ENCODE data around the gene HSP90AB1.

The HSP90AB1 gene

GRCh38 chr6:44235269-44235668, 11.6 kb upstream of the HSP90AB1 start:
- DNase-seq (ENCODE audit: low read depth in 3 of 3): no peak

- DNase-seq (ENCODE audit: low read depth in 3 of 3): no peak
These were observed 10.9 kb upstream of the HSP90AB1 start for GRCh38 chr6:44235891-44236516.

GRCh38 chr6:44237021-44237812, 9.7 kb upstream of the HSP90AB1 start:
- DNase-seq (ENCODE audit: low read depth in 3 of 3): peak in 2 of 3 donors; percentile 46 to 75

GRCh38 chr6:44237813-44238433, 9.0 kb upstream of the HSP90AB1 start:
- DNase-seq (ENCODE audit: low read depth in 3 of 3): peak; percentile 66 to 77 (median 68)

DNA sequence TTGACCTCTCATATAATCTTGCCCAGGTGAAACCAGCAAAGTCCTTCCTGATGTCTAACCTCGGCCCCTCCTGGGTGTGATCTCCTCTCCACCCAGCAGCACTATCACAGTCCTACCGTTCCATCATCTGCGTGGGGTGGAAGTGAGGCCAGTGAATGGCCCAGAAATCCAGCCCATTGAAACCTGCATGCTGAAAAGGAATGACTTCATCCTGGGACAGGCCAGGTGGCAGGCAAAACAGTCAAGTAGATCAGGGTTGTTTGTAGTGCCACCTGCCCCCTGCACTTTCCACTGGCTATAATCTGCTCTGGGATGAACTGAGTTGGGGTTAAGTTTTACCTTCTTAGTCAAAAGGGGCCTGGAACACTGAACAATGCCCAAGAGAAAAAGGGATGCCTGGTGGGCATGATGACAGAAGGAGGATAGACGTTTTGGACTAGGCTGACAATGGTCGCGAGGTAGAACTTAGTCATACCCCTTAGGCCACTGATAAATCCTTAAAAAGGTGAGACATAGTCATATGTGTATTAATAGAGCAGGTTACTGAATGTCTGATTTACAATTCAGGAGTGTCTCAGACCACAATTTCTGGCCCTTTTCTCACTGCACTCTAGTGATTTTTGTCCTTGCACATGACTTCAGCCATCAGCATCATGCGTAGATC, 8.1 kb upstream of the HSP90AB1 start:
- no peak for DNase-seq (ENCODE audit: low read depth in 3 of 3)

- DNase-seq (ENCODE audit: low read depth in 3 of 3): no peak
These were observed 3.6 kb upstream of the HSP90AB1 start for GRCh38 chr6:44243345-44243744.

DNA sequence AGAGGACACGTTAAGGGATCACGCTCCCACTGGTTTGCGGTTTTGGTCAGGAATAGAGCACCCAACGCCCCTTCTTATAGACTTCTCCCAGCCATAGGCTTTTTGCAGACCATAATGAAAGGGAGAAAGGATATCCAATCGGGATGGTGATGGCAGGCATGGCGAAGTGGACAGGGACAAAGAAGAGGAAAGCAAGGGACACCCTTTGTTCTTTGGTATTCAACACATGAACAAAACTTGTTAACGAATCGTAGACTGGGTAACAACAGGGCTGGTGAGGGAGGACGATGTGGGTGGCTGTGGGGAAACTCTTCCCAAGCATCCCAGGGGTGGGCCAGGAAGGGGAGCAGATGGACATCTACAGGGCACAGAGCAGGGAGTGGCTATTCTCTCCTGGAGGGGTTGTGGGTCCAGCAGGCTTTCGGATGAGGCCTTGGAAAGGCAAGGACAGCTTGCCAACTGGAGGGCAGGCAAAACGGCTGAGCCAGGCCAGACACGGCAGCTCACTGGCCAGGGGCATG, 1.4 kb upstream of the HSP90AB1 start:
- no peak for DNase-seq (ENCODE audit: low read depth in 3 of 3)

DNA sequence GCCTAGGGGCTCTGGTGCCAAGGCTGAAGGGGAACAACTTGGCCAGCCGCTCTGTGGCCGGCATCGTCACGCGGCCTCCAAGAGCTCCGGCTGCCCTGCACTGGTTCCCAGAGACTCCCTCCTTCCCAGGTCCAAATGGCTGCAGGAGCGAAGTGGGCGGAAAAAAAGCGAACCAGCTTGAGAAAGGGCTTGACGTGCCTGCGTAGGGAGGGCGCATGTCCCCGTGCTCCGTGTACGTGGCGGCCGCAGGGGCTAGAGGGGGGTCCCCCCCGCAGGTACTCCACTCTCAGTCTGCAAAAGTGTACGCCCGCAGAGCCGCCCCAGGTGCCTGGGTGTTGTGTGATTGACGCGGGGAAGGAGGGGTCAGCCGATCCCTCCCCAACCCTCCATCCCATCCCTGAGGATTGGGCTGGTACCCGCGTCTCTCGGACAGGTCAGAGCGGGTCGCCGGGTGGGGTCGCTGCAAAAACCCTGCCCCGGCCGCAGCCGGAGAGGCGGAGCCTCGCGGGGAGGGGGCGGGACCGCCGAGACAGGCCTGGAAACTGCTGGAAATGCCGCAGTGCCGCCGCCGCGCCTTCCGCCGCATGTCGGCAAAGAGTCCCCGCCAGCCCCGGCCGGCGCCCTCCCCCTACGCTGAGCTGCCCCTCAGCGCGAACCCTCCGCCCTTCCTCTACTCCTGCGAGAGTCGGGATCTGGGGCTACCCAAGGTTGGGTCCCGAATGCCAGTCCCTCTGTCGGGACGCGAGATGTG, 814 bp upstream of the HSP90AB1 start:
- DNase-seq (ENCODE audit: low read depth in 3 of 3): peak; percentile 71 to 84 (median 76)

DNA sequence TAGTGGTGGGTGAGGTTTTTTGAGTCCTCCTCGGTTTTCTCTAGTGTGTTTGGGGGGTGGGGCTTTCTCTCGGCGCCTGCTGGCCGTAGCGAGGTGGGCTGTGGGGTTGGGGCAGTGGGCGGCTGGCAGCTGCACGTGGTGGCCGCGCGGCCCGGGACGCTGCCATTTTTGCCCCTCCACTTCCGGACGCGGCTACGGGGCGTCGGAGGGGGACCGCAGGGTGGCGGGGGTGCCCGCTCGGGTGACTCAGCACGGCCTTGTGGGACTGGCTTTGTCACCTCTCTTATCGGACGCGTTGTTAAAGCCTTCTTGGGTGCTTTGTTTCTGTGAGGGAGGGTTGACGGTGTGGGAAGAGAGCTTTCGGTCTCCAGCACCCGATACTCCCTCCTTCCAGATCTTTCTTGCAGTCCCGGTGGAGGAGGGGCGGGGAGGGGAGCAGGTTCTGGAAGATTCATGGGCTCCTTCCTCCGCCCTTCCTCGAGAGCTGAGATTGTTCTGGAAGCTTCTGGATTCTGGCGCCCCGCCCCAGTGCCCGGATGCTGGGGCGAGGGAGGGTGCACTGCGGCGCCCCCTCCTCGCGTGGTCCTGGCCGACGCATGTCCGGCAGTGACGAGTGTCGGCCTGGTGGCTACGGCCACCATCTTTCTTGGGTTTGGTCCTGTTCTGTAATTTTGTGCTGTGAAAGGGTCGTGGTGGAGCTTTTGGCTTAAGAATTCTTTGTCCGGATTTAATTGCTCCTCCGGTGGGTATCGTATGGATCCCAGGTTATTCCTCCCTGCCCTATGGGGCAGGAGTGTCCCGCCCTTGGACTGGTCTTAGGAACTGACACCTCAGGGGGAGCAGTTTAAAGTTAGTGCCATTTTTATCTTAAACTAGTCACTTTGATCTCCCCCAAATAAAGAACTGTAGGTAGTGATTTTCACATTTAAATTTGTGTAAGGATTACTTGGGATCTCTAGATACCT, 719 bp downstream of the HSP90AB1 start:
- DNase-seq (ENCODE audit: low read depth in 3 of 3): peak; percentile 76 to 84 (median 80)

DNA sequence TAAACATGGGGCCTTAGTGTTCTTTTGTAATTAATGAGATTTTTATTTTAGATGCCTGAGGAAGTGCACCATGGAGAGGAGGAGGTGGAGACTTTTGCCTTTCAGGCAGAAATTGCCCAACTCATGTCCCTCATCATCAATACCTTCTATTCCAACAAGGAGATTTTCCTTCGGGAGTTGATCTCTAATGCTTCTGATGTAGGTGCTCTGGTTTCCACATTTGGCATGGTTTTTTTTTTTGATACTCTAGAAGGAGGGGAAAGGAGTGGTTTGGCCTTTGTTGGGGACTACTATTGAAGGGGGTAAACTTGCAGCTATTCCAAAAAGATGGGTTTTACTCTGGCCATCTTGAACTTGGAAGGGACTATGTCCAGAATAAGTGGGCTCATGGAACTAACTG, 1.7 kb downstream of the HSP90AB1 start:
- DNase-seq (ENCODE audit: low read depth in 3 of 3): no peak

- DNase-seq (ENCODE audit: low read depth in 3 of 3): no peak
These were observed 2.3 kb downstream of the HSP90AB1 start for GRCh38 chr6:44249082-44249748.

DNA sequence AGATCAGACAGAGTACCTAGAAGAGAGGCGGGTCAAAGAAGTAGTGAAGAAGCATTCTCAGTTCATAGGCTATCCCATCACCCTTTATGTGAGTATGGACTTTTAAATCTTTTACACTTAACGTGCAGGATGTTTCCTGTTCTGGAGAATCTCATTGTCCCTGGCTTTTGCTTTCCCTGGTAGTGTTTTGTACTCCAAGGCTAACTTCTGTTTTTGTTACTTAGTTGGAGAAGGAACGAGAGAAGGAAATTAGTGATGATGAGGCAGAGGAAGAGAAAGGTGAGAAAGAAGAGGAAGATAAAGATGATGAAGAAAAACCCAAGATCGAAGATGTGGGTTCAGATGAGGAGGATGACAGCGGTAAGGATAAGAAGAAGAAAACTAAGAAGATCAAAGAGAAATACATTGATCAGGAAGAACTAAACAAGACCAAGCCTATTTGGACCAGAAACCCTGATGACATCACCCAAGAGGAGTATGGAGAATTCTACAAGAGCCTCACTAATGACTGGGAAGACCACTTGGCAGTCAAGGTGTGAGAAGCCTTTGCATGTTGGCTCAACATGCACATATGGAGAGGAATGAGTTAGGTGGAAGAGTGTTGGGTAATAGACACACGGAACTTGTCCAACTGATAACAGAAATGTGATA, 3.3 kb downstream of the HSP90AB1 start:
- no peak for DNase-seq (ENCODE audit: low read depth in 3 of 3)

DNA sequence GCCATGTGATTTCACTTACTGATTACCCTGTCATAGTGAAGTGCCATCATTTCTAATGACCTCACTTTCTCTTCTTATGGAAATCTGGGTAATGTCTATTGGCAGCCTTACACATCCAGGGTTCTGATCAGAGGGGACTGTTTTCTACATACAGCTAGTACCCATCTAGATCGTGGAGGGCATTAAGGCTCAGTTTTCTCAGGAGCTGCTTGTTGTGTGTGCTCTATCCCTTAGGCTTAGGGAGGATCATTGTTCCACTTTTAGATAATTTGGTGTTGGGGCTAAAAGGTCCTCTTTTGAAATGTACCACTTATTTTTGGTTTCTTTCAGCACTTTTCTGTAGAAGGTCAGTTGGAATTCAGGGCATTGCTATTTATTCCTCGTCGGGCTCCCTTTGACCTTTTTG, 3.8 kb downstream of the HSP90AB1 start:
- no peak for DNase-seq (ENCODE audit: low read depth in 3 of 3)

DNA sequence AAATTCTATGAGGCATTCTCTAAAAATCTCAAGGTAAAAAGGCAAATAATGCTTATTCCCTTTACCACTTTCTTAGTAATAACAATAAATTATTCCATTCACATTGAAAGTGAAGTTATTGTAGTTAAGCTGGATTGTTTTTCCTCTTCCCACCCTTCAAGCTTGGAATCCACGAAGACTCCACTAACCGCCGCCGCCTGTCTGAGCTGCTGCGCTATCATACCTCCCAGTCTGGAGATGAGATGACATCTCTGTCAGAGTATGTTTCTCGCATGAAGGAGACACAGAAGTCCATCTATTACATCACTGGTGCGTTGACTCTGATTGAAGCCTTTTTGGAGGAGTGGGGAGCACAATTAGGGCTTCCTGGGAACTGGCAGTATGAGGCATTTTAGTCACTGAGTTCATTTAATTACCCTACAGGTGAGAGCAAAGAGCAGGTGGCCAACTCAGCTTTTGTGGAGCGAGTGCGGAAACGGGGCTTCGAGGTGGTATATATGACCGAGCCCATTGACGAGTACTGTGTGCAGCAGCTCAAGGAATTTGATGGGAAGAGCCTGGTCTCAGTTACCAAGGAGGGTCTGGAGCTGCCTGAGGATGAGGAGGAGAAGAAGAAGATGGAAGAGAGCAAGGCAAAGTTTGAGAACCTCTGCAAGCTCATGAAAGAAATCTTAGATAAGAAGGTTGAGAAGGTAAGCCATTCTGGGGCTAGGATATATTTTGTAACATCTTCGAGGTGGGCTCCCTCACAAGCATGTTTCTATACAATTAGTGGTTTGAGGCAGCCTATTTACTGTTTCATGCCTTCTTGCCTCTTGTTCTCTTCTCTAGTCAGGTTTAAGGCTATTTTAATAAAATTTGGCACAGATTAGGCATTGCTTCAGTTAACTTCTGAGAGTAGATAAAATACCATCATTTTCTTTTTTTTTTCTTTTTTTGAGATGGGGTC, 4.9 kb downstream of the HSP90AB1 start:
- DNase-seq (ENCODE audit: low read depth in 3 of 3): no peak

DNA sequence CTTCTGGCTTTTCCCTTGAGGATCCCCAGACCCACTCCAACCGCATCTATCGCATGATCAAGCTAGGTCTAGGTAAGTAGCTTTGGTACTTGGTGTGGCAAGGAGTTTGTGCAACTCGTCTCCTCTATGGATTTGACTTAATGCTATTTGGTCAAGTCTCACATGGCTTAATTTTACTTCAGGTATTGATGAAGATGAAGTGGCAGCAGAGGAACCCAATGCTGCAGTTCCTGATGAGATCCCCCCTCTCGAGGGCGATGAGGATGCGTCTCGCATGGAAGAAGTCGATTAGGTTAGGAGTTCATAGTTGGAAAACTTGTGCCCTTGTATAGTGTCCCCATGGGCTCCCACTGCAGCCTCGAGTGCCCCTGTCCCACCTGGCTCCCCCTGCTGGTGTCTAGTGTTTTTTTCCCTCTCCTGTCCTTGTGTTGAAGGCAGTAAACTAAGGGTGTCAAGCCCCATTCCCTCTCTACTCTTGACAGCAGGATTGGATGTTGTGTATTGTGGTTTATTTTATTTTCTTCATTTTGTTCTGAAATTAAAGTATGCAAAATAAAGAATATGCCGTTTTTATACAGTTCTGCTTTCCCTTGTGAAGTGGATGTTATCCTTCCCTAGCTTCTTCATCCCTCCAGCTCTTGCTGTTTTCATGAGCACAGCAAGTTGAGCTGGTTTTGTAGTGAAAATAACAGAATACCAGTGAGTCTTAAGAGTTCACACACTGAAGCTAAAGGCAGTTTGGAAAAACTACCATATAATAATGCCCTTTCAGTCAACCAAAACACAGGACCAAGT, 6.6 kb downstream of the HSP90AB1 start:
- DNase-seq (ENCODE audit: low read depth in 3 of 3): peak in 1 of 3 donors; percentile 74

- DNase-seq (ENCODE audit: low read depth in 3 of 3): no peak
These were observed 7.5 kb downstream of the HSP90AB1 start for GRCh38 chr6:44254191-44255104.
